ENCODE results near the gene UBE3B.

DNA sequence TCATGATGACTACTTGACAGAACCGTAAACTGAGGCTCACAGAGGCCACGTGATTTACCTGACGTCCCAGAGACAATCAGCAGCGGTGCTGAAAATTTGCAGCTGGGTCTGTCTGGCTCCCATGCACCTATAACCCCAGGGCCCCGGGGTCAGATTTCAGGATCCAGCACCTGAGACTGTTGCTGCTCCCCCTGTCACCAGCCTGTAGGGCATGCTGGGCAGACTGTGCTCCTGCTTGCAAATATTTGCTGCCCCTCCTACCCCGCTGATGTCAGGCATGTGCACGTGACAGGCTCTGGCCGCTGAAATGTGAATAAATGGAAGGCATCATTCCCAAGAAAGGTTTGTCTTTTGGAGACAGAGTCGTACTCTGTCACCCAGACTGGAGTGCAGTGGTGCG, 89.9 kb downstream of the UBE3B start:
- TF ChIP-seq POLR2A (IDR thresholded peaks at IDR 0.05) = no peak
- TF ChIP-seq, protein P1, sequence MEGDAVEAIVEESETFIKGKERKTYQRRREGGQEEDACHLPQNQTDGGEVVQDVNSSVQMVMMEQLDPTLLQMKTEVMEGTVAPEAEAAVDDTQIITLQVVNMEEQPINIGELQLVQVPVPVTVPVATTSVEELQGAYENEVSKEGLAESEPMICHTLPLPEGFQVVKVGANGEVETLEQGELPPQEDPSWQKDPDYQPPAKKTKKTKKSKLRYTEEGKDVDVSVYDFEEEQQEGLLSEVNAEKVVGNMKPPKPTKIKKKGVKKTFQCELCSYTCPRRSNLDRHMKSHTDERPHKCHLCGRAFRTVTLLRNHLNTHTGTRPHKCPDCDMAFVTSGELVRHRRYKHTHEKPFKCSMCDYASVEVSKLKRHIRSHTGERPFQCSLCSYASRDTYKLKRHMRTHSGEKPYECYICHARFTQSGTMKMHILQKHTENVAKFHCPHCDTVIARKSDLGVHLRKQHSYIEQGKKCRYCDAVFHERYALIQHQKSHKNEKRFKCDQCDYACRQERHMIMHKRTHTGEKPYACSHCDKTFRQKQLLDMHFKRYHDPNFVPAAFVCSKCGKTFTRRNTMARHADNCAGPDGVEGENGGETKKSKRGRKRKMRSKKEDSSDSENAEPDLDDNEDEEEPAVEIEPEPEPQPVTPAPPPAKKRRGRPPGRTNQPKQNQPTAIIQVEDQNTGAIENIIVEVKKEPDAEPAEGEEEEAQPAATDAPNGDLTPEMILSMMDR (IDR thresholded peaks at IDR 0.05) = no peak

Data from lower leg skin (tissue), 3 donors.